GM12864 (cell line): ENCODE measurements around the gene RAB3D.

ENCODE experiments used
- DNase-seq: peaks from one replicate; pipeline ENCODE4 v3.0.0-alpha.2; 2011; ENCODE audit warnings: low read depth
- H3K4me3 ChIP-seq: 2 replicates; pipeline ENCODE4 v1.5.1; 2011; ENCODE audit warnings: mild to moderate bottlenecking, low read depth, low read length, control low read depth
- CTCF ChIP-seq: IDR thresholded peaks from 2 replicates; pipeline ENCODE4 v1.5.1; 2011; ENCODE audit warnings: low read depth, mild to moderate bottlenecking, moderate library complexity, low read length, control low read depth, inconsistent platforms; ENCODE audit errors: missing control alignments

Gene RAB3D

GRCh38 chr19:11364935-11365334, 25.5 kb upstream of the RAB3D start:
- no peak overlapping the region for H3K4me3 ChIP-seq
- TF ChIP-seq CTCF: no peak
- DNase-seq: no peak

GRCh38 chr19:11364296-11364904, 24.9 kb upstream of the RAB3D start:
- no peak for DNase-seq
- no peak for TF ChIP-seq CTCF
- H3K4me3 ChIP-seq: no peak overlapping the region

GRCh38 chr19:11363881-11364280, 24.4 kb upstream of the RAB3D start:
- TF ChIP-seq CTCF: no peak
- no peak for DNase-seq
- H3K4me3 ChIP-seq: no peak overlapping the region

- no peak for DNase-seq
- H3K4me3 ChIP-seq: no peak overlapping the region
- TF ChIP-seq CTCF: no peak
Measured at GRCh38 chr19:11361771-11362731, 22.6 kb upstream of the RAB3D start.

GRCh38 chr19:11361037-11361770, 21.7 kb upstream of the RAB3D start:
- TF ChIP-seq CTCF: no peak
- no peak overlapping the region for H3K4me3 ChIP-seq
- no peak for DNase-seq

- no peak overlapping the region for H3K4me3 ChIP-seq
- no peak for DNase-seq
- TF ChIP-seq CTCF: no peak
Measured at GRCh38 chr19:11359421-11359820, 20.0 kb upstream of the RAB3D start.
